ENCODE data around the gene SAMD14. TPM values are rescaled to one million over a fixed set of nuclear protein-coding genes. Genes with fewer than 3 reads are reported as not detected.

The SAMD14 gene
- total RNA-seq, 4 donors from 2014 or later = 0.04 to 3.8 (median 0.31) TPM; not detected in 1

DNA sequence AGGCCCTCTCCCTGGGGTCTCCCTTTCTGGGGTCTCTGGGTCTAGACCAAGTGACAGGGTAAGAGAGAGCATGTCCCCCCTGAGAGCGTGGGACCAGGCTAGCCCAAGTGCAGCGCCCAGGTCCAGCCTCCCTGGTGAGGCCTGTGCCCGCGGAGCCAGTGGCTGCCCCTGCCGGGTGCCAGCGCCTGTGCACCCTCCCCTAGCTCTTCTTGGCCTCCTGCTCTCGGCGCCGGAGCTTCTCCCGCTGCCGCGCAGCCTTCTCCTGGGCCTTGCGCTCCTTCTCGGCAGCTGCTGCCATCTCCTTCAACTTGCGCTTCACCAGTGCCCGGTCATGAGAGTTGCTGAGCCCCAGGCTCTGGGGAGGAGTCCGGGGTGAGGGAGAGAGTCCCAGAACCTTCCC lies 17.3 kb downstream of the SAMD14 start:
- H3K27ac ChIP-seq = peak overlapping the region; percentile 98 to 100 (median 98)
- in situ Hi-C loops (cut with MboI; ENCODE audit: low sequenced_read_pairs in 4 of 4) = no loop called here

DNA sequence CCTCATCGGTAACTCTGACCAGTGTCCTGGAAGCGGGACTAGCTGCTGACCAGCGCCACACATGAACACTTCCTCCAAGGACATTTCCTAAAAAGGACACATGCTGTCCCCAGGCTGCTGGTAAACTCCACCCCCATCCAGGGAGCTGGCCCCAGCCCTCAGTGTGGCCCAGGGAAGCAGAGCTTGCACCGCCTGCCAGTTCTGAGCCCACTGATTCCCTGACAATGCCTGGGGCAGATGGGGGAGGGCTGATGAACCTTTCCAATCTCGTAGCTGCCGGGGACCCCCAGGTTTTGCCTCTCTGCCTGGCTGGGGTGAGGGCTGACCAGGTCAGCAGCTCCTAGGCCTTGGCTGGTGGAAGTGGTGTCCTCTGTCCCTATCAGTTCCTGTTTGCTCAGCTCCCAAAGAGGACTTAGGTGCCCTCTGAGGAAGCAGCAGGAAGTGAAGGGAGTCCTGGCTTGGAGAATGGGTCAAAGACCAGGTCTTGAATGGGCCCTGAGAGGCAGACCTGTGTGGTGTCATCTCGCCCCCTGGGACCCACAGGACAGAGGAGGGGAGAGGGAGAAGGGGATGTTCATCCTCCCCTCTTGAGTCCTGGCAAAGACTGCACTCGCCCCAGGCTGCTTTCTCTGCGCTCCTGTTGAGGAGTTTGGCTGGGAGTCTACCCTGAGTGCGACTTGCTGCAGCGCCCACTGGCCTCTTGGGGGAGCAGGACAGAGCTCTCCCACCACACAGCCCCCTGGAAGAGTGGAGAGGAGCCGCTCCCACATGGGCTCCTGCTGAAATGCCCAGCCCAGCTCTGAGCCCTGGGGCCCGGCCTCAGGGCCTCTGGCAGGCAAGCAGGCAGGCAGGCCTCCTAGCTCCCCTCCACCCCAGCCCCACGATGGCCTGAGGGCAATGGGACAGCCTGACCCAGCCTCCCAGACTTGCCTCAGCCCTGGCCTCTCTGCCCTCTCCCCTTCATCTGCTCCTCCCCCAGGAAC lies 18.0 kb downstream of the SAMD14 start:
- H3K9me3 ChIP-seq = no peaks in the 10 kb centered on the region
- DNase-seq (peak; percentile 78 to 89), ATAC-seq (peak; percentile 81 to 86)
- no peaks in the 10 kb centered on the region for H3K27me3 ChIP-seq
- peaks cover 30 to 45% of the 10 kb centered on the region in 2 donors for H3K4me1 ChIP-seq
- in situ Hi-C loops (cut with MboI; ENCODE audit: low sequenced_read_pairs in 4 of 4) (no loop called here), intact Hi-C loops (cut with DNase I; ENCODE audit: low total_unique reads) (loop anchor here (2.0 to 5.0 kb wide), 2 partner anchors 21 to 35 kb away; no protein-coding TSS in a partner anchor)
- TF ChIP-seq, protein P1, sequence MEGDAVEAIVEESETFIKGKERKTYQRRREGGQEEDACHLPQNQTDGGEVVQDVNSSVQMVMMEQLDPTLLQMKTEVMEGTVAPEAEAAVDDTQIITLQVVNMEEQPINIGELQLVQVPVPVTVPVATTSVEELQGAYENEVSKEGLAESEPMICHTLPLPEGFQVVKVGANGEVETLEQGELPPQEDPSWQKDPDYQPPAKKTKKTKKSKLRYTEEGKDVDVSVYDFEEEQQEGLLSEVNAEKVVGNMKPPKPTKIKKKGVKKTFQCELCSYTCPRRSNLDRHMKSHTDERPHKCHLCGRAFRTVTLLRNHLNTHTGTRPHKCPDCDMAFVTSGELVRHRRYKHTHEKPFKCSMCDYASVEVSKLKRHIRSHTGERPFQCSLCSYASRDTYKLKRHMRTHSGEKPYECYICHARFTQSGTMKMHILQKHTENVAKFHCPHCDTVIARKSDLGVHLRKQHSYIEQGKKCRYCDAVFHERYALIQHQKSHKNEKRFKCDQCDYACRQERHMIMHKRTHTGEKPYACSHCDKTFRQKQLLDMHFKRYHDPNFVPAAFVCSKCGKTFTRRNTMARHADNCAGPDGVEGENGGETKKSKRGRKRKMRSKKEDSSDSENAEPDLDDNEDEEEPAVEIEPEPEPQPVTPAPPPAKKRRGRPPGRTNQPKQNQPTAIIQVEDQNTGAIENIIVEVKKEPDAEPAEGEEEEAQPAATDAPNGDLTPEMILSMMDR (IDR thresholded peaks at IDR 0.05 in 4 of 5, conservative IDR thresholded peaks at IDR 0.05 in 1 of 5) = no peak
- TF ChIP-seq POLR2A (IDR thresholded peaks at IDR 0.05) = peak; percentile 15 to 59
- H3K4me3 ChIP-seq = peak overlapping the region in 2 of 4 donors; percentile 22 to 32
- peak overlapping the region; percentile 98 to 100 (median 98) for H3K27ac ChIP-seq
- H3K36me3 ChIP-seq = peaks cover 0 to 28% of the 10 kb centered on the region in 2 donors

More for the DNA sequence above, 17.3 kb downstream of the SAMD14 start:
- DNase-seq (peak in 1 of 2 donors; percentile 59), ATAC-seq (peak in 1 of 2 donors; percentile 19)
- Histone ChIP-seq H3K4me1 (peaks cover 30 to 50% of the 10 kb centered on the region in 2 donors), H3K27me3 (no peaks in the 10 kb centered on the region), H3K36me3 (peaks cover 0 to 26% of the 10 kb centered on the region in 2 donors), H3K9me3 (no peaks in the 10 kb centered on the region), H3K4me3 (no peak overlapping the region)
- intact Hi-C loops (cut with DNase I; ENCODE audit: low total_unique reads) = loop anchor here (2.0 to 5.0 kb wide), 2 partner anchors 20 to 35 kb away; no protein-coding TSS in a partner anchor
- TF ChIP-seq, protein P1 (IDR thresholded peaks at IDR 0.05 in 4 of 5, conservative IDR thresholded peaks at IDR 0.05 in 1 of 5) = peak; percentile 33 to 53 (median 36)
- TF ChIP-seq POLR2A (IDR thresholded peaks at IDR 0.05) = no peak

DNA sequence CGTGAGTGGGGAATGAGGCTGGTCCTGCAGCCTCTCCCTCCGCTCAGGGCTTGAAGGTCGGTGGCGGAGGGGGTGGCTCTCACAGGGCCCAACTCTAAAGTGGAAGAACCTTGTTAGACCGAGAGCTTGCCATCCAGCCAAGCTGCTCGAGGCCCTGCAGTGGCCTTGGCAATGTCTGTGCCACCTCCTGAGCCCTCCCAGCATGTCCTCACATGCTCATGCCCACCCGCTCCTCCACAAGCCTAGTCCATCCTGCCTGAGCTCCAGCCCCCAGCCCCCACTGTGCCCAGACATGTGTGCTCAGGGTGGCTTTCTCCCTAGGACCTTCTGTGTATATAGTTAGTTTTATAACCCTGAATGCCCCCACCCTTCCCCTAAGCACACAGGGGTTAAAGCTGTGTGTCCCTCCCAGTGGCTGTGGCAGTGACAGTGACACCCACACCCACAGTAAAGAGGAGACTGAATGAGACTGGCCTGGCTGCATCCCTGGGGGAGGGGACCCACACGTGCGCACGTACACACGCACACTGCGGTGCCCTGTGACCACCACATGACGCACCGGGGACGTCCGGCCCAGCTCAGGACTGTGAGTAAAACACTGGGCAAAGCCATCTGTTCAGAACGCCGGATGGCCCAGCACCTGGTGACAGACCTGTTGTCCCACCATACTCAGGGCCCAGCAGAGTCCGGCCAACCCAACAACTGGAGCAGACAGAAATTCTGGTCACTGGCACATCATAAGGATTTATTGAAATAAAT lies 19.2 kb downstream of the SAMD14 start:
- TF ChIP-seq, protein P1 (IDR thresholded peaks at IDR 0.05 in 4 of 5, conservative IDR thresholded peaks at IDR 0.05 in 1 of 5) = no peak
- TF ChIP-seq POLR2A (IDR thresholded peaks at IDR 0.05) = peak; percentile 80
- H3K27me3 ChIP-seq = no peaks in the 10 kb centered on the region
- H3K4me3 ChIP-seq = peak overlapping the region in 1 of 4 donors; percentile 22
- peak overlapping the region; percentile 98 to 100 (median 98) for H3K27ac ChIP-seq
- intact Hi-C loops (cut with DNase I; ENCODE audit: low total_unique reads) (loop anchor here (5.0 kb wide), 1 partner anchor 37 kb away; no protein-coding TSS in a partner anchor), in situ Hi-C loops (cut with MboI; ENCODE audit: low sequenced_read_pairs in 4 of 4) (no loop called here)
- peaks cover 30 to 42% of the 10 kb centered on the region in 2 donors for H3K4me1 ChIP-seq
- H3K36me3 ChIP-seq = peaks cover 0 to 36% of the 10 kb centered on the region in 2 donors
- no peaks in the 10 kb centered on the region for H3K9me3 ChIP-seq
- DNase-seq (peak; percentile 90 to 95), ATAC-seq (peak; percentile 62 to 63)

DNA sequence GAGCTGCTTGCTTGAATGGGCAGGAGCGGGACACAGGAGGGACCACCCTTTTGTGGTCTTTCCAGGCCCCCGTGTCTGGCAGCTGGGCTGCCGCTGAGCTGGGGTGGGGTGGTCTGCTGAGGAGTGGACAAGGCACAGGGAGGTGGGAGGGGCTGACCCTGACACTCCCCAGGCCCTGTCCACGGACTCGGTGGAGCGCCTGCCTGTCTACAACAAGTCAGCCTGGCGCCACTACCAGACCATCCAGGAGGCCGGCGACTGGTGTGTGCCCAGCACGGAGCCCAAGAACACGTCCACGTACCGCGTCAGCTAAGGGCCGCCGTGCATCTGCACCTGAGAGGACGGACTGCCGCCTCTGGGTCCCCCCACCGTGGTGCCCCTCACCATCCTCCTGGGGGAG lies 20.2 kb downstream of the SAMD14 start:
- Histone ChIP-seq H3K4me3 (no peak overlapping the region), H3K36me3 (peaks cover 0 to 36% of the 10 kb centered on the region in 2 donors), H3K27ac (peak overlapping the region; percentile 98 to 100 (median 98)), H3K27me3 (no peaks in the 10 kb centered on the region), H3K4me1 (peaks cover 30 to 39% of the 10 kb centered on the region in 2 donors), H3K9me3 (no peaks in the 10 kb centered on the region)
- in situ Hi-C loops (cut with MboI; ENCODE audit: low sequenced_read_pairs in 4 of 4) (no loop called here), intact Hi-C loops (cut with DNase I; ENCODE audit: low total_unique reads) (loop anchor here (5.0 kb wide), 1 partner anchor 38 kb away; no protein-coding TSS in a partner anchor)
- no peak for ATAC-seq
- TF ChIP-seq, protein P1 (IDR thresholded peaks at IDR 0.05 in 4 of 5, conservative IDR thresholded peaks at IDR 0.05 in 1 of 5) = no peak
- no peak for TF ChIP-seq POLR2A (IDR thresholded peaks at IDR 0.05)
- DNase-seq = no peak
